Mesendoderm (in vitro differentiated cells): ENCODE measurements around the gene STAMBP.
A peak's percentile ranks its signal among the peaks of the same experiment; 100 is the strongest.

Source experiments
- DNase-seq: peaks from one replicate; pipeline ENCODE4 v3.0.0; 2013
- H2AK5ac ChIP-seq: 2 replicates; pipeline ENCODE4 v1.6.1; 2013; ENCODE audit warnings: low read length, inconsistent platforms
- H2BK120ac ChIP-seq: 2 replicates; pipeline ENCODE4 v1.6.1; 2013; ENCODE audit warnings: low read depth, mild to moderate bottlenecking, low read length, moderate library complexity, mixed read lengths
- H2BK15ac ChIP-seq: replicated peaks from 2 replicates; pipeline ENCODE4 v1.6.1; 2013; ENCODE audit warnings: low read depth, mild to moderate bottlenecking, moderate library complexity
- H2BK5ac ChIP-seq: 2 replicates; pipeline ENCODE4 v1.6.1; 2013; ENCODE audit warnings: low read length, inconsistent platforms
- H3K18ac ChIP-seq: 2 replicates; pipeline ENCODE4 v1.6.1; 2013; ENCODE audit warnings: mild to moderate bottlenecking, low read length, mixed read lengths
- H3K23ac ChIP-seq: one replicate; pipeline ENCODE4 v1.6.1; 2013; ENCODE audit warnings: low read length
- H3K27ac ChIP-seq: 2 replicates; pipeline ENCODE4 v1.5.1; 2013; ENCODE audit warnings: low read depth, mild to moderate bottlenecking, inconsistent platforms, low read length, moderate library complexity
- H3K27me3 ChIP-seq: 2 replicates; pipeline ENCODE4 v1.6.1; 2013; ENCODE audit warnings: low read length, control low read depth, mild to moderate bottlenecking, inconsistent platforms; ENCODE audit not compliant: insufficient read depth, poor library complexity
- H3K36me3 ChIP-seq: 2 replicates; pipeline ENCODE4 v1.6.1; 2013; ENCODE audit warnings: low read length, inconsistent platforms; ENCODE audit not compliant: control insufficient read depth, insufficient read depth
- H3K4ac ChIP-seq: one replicate; pipeline ENCODE4 v1.6.1; 2013; ENCODE audit warnings: low read depth, mild to moderate bottlenecking, low read length, moderate library complexity
- H3K4me1 ChIP-seq: 2 replicates; pipeline ENCODE4 v1.6.1; 2013; ENCODE audit warnings: low read depth, low read length, inconsistent platforms; ENCODE audit not compliant: control insufficient read depth
- H3K4me2 ChIP-seq: 2 replicates; pipeline ENCODE4 v1.6.1; 2013; ENCODE audit warnings: low read length
- H3K4me3 ChIP-seq: 2 replicates; pipeline ENCODE4 v1.5.1; 2013; ENCODE audit warnings: mild to moderate bottlenecking, low read length
- H3K56ac ChIP-seq: one replicate; pipeline ENCODE4 v1.6.1; 2013; ENCODE audit warnings: low read length
- H3K79me1 ChIP-seq: 2 replicates; pipeline ENCODE4 v1.6.1; 2013; ENCODE audit warnings: low read length, inconsistent platforms
- H3K79me2 ChIP-seq: 2 replicates; pipeline ENCODE4 v1.6.1; 2013; ENCODE audit warnings: mild to moderate bottlenecking, low read length; ENCODE audit not compliant: control insufficient read depth, insufficient read depth
- H3K9ac ChIP-seq: 2 replicates; pipeline ENCODE4 v1.6.1; 2013; ENCODE audit warnings: low read length, inconsistent platforms
- H4K5ac ChIP-seq: one replicate; pipeline ENCODE4 v1.6.1; 2013; ENCODE audit warnings: low read length
- H4K8ac ChIP-seq: one replicate; pipeline ENCODE4 v1.6.1; 2013; ENCODE audit warnings: low read depth, mild to moderate bottlenecking, control low read depth, low read length, moderate library complexity
- WGBS: extraction: QIAGEN DNeasy Blood & Tissue Kit; methylation state at CpG from one replicate; pipeline ENCODE4 v1.1.7; 2013; ENCODE audit warnings: low lambda C conversion rate, missing lambda C conversion rate; ENCODE audit not compliant: insufficient coverage; ENCODE audit errors: extremely low coverage; 5-methylcytosine and 5-hydroxymethylcytosine counted together

Gene STAMBP

GRCh38 chr2:73822991-73823390 lies 5.8 kb upstream of the STAMBP start:
- no peak overlapping the region for H3K4me3 ChIP-seq
- no peak overlapping the region for H2BK15ac ChIP-seq
- no peak overlapping the region for H2BK120ac ChIP-seq
- no peaks in the 10 kb centered on the region for H3K79me1 ChIP-seq
- no peak overlapping the region for H2AK5ac ChIP-seq
- H3K27me3 ChIP-seq, result no peaks in the 10 kb centered on the region
- H3K4me1 ChIP-seq, result no peaks in the 10 kb centered on the region
- H2BK5ac ChIP-seq, result no peak overlapping the region
- no peak overlapping the region for H3K4me2 ChIP-seq
- H3K36me3 ChIP-seq, result no peaks in the 10 kb centered on the region
- DNase-seq, result no peak
- no peaks in the 10 kb centered on the region for H3K79me2 ChIP-seq
- H3K9ac ChIP-seq, result no peak overlapping the region
- no peak overlapping the region for H3K56ac ChIP-seq
- H4K8ac ChIP-seq, result no peak overlapping the region
- H3K23ac ChIP-seq, result no peak overlapping the region
- no peak overlapping the region for H4K5ac ChIP-seq
- no peak overlapping the region for H3K4ac ChIP-seq
- no peak overlapping the region for H3K18ac ChIP-seq
- H3K27ac ChIP-seq, result no peak overlapping the region
- no CpG with 5 or more reads among the region's 2 CpGs for WGBS

DNA sequence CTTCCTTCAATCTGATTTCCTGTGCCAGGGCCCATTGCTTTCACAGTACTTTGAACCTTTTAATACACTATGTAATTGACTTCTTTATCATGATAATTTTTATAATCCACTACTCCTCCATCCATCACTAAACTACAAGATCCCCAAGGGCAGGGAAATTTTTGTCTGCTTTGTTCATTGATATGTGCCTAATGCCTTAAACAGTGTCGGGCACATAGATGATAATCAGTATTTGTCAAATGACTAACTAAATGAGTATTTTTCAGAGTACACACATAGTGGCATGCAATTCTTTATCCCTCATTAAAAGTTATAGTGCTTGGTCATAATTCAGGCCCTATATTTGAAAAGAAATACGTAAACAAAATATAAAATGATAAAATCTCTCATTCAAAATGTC lies 5.3 kb upstream of the STAMBP start:
- WGBS, result no CpG with 5 or more reads among the region's 2 CpGs
- H2AK5ac ChIP-seq, result no peak overlapping the region
- no peak overlapping the region for H2BK120ac ChIP-seq
- H3K27me3 ChIP-seq, result no peaks in the 10 kb centered on the region
- H3K56ac ChIP-seq, result no peak overlapping the region
- no peak overlapping the region for H2BK5ac ChIP-seq
- H3K4me2 ChIP-seq, result no peak overlapping the region
- no peak overlapping the region for H3K18ac ChIP-seq
- no peak overlapping the region for H3K23ac ChIP-seq
- no peaks in the 10 kb centered on the region for H3K79me1 ChIP-seq
- H2BK15ac ChIP-seq, result no peak overlapping the region
- no peaks in the 10 kb centered on the region for H3K36me3 ChIP-seq
- no peaks in the 10 kb centered on the region for H3K79me2 ChIP-seq
- no peak overlapping the region for H3K4me3 ChIP-seq
- no peak for DNase-seq
- no peak overlapping the region for H3K9ac ChIP-seq
- H4K8ac ChIP-seq, result no peak overlapping the region
- H3K4me1 ChIP-seq, result no peaks in the 10 kb centered on the region
- H3K27ac ChIP-seq, result no peak overlapping the region
- no peak overlapping the region for H3K4ac ChIP-seq
- H4K5ac ChIP-seq, result no peak overlapping the region

DNA sequence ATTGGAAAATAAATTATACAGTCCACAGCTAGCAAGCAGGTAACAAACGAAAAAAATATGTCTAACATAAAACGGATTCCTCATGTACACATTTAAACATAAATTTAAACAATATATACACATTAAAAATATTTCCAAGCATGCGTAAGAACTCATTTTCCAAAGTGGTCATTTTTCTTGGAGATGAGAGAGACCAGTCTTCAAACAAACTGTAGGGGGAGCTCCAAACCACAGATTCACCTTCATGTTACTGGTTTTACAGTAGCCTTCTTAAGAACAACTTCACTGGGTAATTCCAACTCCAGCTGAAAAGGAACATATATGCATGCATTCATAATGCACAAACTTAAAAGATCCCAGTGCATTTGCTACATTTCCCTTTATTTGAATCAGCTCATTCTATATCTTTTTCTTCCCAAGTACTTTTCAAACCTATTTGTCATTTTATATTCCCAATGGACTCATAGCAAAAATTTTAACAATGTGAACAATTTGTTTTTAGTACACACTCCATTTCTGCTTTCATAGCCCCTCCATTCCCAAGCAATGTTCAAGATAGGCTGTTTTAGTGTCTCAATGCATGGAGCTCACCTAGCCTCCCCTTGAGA lies 4.7 kb upstream of the STAMBP start:
- no peak overlapping the region for H3K4me3 ChIP-seq
- no peaks in the 10 kb centered on the region for H3K27me3 ChIP-seq
- H2BK5ac ChIP-seq, result no peak overlapping the region
- H3K56ac ChIP-seq, result no peak overlapping the region
- H4K5ac ChIP-seq, result no peak overlapping the region
- H2AK5ac ChIP-seq, result no peak overlapping the region
- no peaks in the 10 kb centered on the region for H3K79me1 ChIP-seq
- no peak overlapping the region for H3K27ac ChIP-seq
- no peaks in the 10 kb centered on the region for H3K36me3 ChIP-seq
- H3K9ac ChIP-seq, result no peak overlapping the region
- no peaks in the 10 kb centered on the region for H3K4me1 ChIP-seq
- no peak overlapping the region for H2BK120ac ChIP-seq
- no peak overlapping the region for H3K4ac ChIP-seq
- no peak overlapping the region for H2BK15ac ChIP-seq
- no peak overlapping the region for H4K8ac ChIP-seq
- H3K79me2 ChIP-seq, result no peaks in the 10 kb centered on the region
- no peak overlapping the region for H3K23ac ChIP-seq
- DNase-seq, result peak; percentile 66
- no peak overlapping the region for H3K18ac ChIP-seq
- 100% methylated on average over 2 of the region's 3 CpGs for WGBS
- no peak overlapping the region for H3K4me2 ChIP-seq

GRCh38 chr2:73825408-73825807 lies 3.4 kb upstream of the STAMBP start:
- H3K4me3 ChIP-seq, result no peak overlapping the region
- H2BK120ac ChIP-seq, result no peak overlapping the region
- H2BK5ac ChIP-seq, result no peak overlapping the region
- H3K36me3 ChIP-seq, result no peaks in the 10 kb centered on the region
- H4K5ac ChIP-seq, result no peak overlapping the region
- H2BK15ac ChIP-seq, result no peak overlapping the region
- H3K4me2 ChIP-seq, result no peak overlapping the region
- no peak overlapping the region for H4K8ac ChIP-seq
- no peak overlapping the region for H3K4ac ChIP-seq
- H3K27ac ChIP-seq, result no peak overlapping the region
- no CpG with 5 or more reads among the region's 4 CpGs for WGBS
- H3K4me1 ChIP-seq, result no peaks in the 10 kb centered on the region
- H3K23ac ChIP-seq, result no peak overlapping the region
- DNase-seq, result no peak
- H3K56ac ChIP-seq, result no peak overlapping the region
- H3K79me2 ChIP-seq, result peaks cover 7% of the 10 kb centered on the region
- no peak overlapping the region for H3K9ac ChIP-seq
- no peaks in the 10 kb centered on the region for H3K27me3 ChIP-seq
- no peak overlapping the region for H3K18ac ChIP-seq
- H3K79me1 ChIP-seq, result peaks cover under 1% of the 10 kb centered on the region
- no peak overlapping the region for H2AK5ac ChIP-seq

DNA sequence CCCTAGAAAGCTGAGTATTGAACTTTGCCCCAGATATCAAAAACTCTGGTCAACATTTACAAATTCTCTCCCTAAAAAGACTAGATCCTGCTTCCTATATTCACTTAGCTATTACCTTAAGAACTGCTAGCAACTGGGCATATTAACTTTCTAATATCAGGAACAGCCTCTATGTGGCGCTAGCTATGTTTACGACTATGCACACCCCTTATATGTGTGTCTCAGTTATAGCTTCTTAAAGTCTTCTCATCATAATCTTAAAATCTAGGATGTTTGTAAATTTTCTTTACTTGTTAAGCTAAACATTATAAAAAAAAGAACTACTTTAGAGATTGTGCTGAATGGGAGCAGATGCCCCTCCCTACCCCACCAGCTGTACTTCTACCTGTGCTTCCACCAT lies 1.7 kb upstream of the STAMBP start:
- H3K4me2 ChIP-seq, result no peak overlapping the region
- no peak overlapping the region for H2AK5ac ChIP-seq
- H3K4me3 ChIP-seq, result no peak overlapping the region
- H3K36me3 ChIP-seq, result no peaks in the 10 kb centered on the region
- H3K79me2 ChIP-seq, result peaks cover 14% of the 10 kb centered on the region
- no peak overlapping the region for H3K9ac ChIP-seq
- H4K8ac ChIP-seq, result no peak overlapping the region
- WGBS, result no CpG with 5 or more reads among the region's 2 CpGs
- H2BK15ac ChIP-seq, result no peak overlapping the region
- no peak overlapping the region for H3K4ac ChIP-seq
- H3K4me1 ChIP-seq, result no peaks in the 10 kb centered on the region
- H3K18ac ChIP-seq, result no peak overlapping the region
- no peak overlapping the region for H2BK120ac ChIP-seq
- H3K27me3 ChIP-seq, result no peaks in the 10 kb centered on the region
- H3K23ac ChIP-seq, result no peak overlapping the region
- H3K79me1 ChIP-seq, result peaks cover 7% of the 10 kb centered on the region
- no peak for DNase-seq
- no peak overlapping the region for H3K56ac ChIP-seq
- H4K5ac ChIP-seq, result no peak overlapping the region
- no peak overlapping the region for H3K27ac ChIP-seq
- no peak overlapping the region for H2BK5ac ChIP-seq
